SK-N-SH treated with all-trans-retinoic acid at 6 μM for 48 hours (cell line): ENCODE results near the gene EDEM3.

Source experiments
- BACH2 ChIP-seq: fragments of 250-450 bp; sonication (Bioruptor Pico); IDR thresholded peaks from 2 replicates; pipeline ENCODE4 v1.9.0; 2021; ENCODE audit warnings: mild to moderate bottlenecking, borderline replicate concordance
- CREB5 ChIP-seq: fragments of 250-450 bp; sonication (Bioruptor Pico); IDR thresholded peaks from 2 replicates; pipeline ENCODE4 v1.5.1; 2020; ENCODE audit warnings: low read depth, mild to moderate bottlenecking, moderate library complexity
- PATZ1 ChIP-seq: fragments of 250-450 bp; sonication (Bioruptor Pico); IDR thresholded peaks from 2 replicates; pipeline ENCODE4 v1.8.0; 2020; ENCODE audit warnings: mild to moderate bottlenecking, moderate library complexity, borderline replicate concordance
- ZC3H10 ChIP-seq: fragments of 250-450 bp; sonication (Bioruptor Pico); IDR thresholded peaks from 2 replicates; pipeline ENCODE4 v1.5.1; 2021; ENCODE audit warnings: mild to moderate bottlenecking, moderate library complexity

- TF ChIP-seq PATZ1 (CRISPR knock-in tag) (no peak), CREB5 (no peak), BACH2 (CRISPR knock-in tag) (no peak), ZC3H10 (CRISPR knock-in tag) (no peak)
Measured at GRCh38 chr1:184724843-184725242, 29.8 kb downstream of the EDEM3 start.
